Measurements from ENCODE around the gene ACBD3. TPM values are rescaled to one million over a fixed set of nuclear protein-coding genes. Genes with fewer than 3 reads are reported as not detected.

The ACBD3 gene
- total and polyA plus RNA-seq, 4 experiments from 2014 or later: 10.1 to 29.7 (median 25.7) TPM

DNA sequence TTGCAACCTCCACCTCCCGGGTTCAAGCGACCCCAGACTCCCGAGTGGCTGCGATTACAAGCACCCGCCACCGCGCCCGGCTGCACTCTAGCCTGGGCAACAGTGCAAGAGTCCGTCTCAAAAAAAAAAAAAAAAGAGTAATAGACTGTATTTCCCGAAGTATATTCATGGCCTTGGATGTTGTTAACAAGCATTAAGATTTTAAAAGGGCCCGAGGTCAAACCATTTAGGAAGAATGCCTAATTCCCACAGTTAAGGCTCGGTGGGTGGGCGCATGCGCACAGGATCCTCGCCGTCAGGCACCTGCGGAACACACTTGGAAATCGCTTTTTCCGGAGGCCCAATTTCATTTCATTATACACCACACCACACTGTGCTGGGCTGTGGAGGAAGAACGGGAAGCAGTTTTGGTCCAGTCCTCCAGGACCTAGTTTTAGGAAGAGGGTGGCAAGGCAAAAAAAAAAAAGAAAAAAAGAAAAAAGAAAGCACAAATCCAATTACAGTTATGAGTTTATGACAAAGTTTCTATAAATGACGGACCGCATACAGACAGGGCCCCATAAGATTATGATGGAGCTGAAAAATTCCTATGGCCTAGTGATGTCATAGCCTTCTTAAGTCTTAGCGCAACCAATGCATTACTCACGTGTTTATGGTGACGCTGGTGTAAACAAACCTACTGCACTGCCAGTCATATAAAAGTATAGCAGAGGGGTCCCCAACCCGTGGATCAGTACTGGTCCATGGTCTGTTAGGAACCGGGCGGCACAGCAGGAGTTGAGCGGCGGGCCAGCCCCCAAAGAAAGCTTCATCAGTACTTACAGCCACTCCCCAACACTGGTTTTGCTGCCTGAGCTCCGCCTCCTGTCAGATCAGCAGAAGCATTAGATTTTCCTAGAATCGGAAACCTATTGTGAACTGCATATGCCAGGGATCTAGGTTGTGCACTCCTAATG, 85.8 kb downstream of the ACBD3 start:
- no peaks in the 10 kb centered on the region for H3K9me3 ChIP-seq (ENCODE audit: control insufficient read depth in 1 of 2, low read length in 2 of 2)
- no peaks in the 10 kb centered on the region for H3K9me3 Mint-ChIP-seq
- peaks cover 14% of the 10 kb centered on the region for H3K4me1 ChIP-seq (ENCODE audit: insufficient read depth, low read length)
- H3K4me1 Mint-ChIP-seq: peaks cover 9 to 23% (median 12%) of the 10 kb centered on the region in 4 donors
- intact Hi-C loops (cut with micrococcal nuclease): no loop called here
- peak overlapping the region; percentile 83 to 93 (median 89) for H3K4me3 Mint-ChIP-seq
- H3K36me3 Mint-ChIP-seq: no peaks in the 10 kb centered on the region
- POLR2A ChIA-PET (ENCODE audit: partially characterized antibody): interaction anchor here (0.8 to 2.4 kb wide), 2 partner anchors 11 to 38 kb away, joined by 3 to 10 read pairs; partner anchors contain the start of gene H3-3A
- peak overlapping the region; percentile 16 to 47 for H3K4me3 ChIP-seq (ENCODE audit: low read length in 2 of 2)
- peaks cover 5% of the 10 kb centered on the region in 2 donors for H3K27me3 Mint-ChIP-seq
- CTCF ChIA-PET (ENCODE audit: partially characterized antibody): interaction anchor here (1.0 to 1.5 kb wide), 2 partner anchors 9 to 25 kb away, joined by 3 read pairs; no protein-coding TSS in a partner anchor
- H3K36me3 ChIP-seq (ENCODE audit: insufficient read depth, low read length): no peaks in the 10 kb centered on the region
- H3K27ac ChIP-seq (ENCODE audit: low read depth, low read length): no peak overlapping the region
- H3K27ac Mint-ChIP-seq: peak overlapping the region in 6 of 7 donors; percentile 6 to 82 (median 65)
- no peaks in the 10 kb centered on the region for H3K27me3 ChIP-seq (ENCODE audit: insufficient read depth, low read length)
- peak; percentile 29 to 49 (median 34) for DNase-seq

DNA sequence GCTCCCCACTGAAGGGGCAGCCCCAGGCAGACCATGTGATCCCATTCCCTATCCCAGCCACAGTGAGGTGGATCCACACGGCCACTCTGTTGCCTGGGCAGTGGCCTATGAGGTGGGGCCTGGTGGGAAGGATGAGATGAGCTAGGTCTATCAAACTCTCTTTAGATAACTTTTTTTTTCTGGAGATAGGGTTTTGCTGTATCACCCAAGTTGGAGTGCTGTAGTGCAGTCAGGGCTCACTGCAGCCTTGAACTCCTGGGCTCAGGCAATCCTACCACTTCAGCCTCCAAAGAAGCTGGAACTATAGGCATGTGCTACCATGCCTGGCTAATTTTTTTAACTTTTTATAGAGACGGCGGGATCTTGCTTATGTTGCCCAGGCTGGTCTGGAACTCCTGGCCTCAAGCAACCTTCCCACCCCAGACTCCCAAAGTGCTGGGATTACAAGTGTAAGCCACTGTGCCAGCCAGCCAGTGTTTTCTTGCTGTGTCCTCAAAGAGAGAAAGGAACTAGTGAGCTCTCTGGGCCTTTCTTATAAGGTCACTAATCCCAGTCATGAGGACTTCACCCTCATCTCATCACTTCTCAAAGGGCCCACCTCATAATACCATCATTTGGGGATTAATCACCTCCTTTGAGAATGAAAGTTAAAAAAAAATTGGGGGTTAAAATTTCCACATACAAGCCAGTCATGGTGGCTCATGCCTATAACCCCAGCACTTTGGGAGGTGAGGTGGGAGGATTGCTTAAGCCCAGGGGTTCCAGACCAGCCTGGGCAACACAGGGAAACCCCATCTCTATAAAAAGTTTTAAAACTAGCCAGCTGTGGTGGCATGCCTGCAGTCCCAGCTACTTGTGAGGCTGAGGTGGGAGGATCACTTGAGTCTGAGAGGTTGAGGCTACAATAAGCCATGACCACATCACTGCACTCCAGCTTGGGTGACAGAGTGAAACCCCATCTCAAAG, 87.4 kb downstream of the ACBD3 start:
- H3K36me3 Mint-ChIP-seq: no peaks in the 10 kb centered on the region
- Histone ChIP-seq H3K4me1 (ENCODE audit: insufficient read depth, low read length) (peaks cover 14% of the 10 kb centered on the region), H3K9me3 (ENCODE audit: control insufficient read depth in 1 of 2, low read length in 2 of 2) (no peaks in the 10 kb centered on the region), H3K27ac (ENCODE audit: low read depth, low read length) (no peak overlapping the region), H3K4me3 (ENCODE audit: low read length in 2 of 2) (no peak overlapping the region), H3K27me3 (ENCODE audit: insufficient read depth, low read length) (no peaks in the 10 kb centered on the region), H3K36me3 (ENCODE audit: insufficient read depth, low read length) (no peaks in the 10 kb centered on the region)
- H3K4me3 Mint-ChIP-seq: peak overlapping the region in 3 of 8 donors; percentile 86 to 91 (median 89)
- CTCF ChIA-PET (ENCODE audit: partially characterized antibody): interaction anchor here (0.6 to 1.7 kb wide), 5 partner anchors 8 to 99 kb away, joined by 3 to 5 read pairs (median 3); no protein-coding TSS in a partner anchor
- DNase-seq: no peak
- POLR2A ChIA-PET (ENCODE audit: partially characterized antibody): interaction anchor here (2.4 kb wide), 1 partner anchor 12 kb away, joined by 10 read pairs; no protein-coding TSS in a partner anchor
- peaks cover 8% of the 10 kb centered on the region in 2 donors for H3K27me3 Mint-ChIP-seq
- H3K27ac Mint-ChIP-seq: no peak overlapping the region
- intact Hi-C loops (cut with micrococcal nuclease): no loop called here
- peaks cover 7 to 19% (median 12%) of the 10 kb centered on the region in 4 donors for H3K4me1 Mint-ChIP-seq
- no peaks in the 10 kb centered on the region for H3K9me3 Mint-ChIP-seq

DNA sequence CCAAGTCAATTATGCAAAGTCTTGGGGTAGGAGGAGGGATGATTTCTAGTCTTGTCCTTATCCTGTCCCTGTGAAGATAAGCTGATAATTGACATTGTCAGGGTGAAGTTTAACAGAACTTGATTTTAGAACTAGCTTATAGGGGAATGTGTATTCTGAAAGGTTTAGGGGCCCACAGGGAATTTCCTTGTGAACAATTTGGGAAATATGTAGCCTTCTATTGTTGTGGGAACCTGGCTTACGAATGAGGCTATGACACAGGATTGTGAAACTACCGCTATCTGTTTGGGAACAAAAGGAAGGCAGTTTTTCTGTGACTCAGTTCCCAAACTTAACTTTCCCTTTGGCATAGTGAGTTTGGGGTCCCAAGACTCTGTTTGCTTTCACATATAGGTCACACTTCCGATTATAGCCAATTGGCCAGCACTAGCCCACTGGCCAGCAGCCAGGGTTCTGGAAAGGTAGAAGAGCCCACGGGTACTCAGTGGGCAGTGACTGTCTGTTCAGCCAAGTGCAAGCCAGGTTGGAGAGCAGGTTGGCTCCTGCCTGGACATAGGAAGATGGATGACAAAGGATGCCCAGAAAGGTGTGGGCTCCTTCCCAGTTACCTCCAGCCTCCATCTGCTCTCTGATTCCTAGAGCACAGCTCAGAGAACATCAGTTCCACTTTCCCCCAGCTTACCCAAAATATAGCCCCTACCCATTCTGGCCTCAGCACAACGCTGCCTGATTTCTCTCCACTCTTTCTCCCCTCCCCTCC, 88.5 kb downstream of the ACBD3 start:
- H3K36me3 Mint-ChIP-seq: no peaks in the 10 kb centered on the region
- peaks cover 14% of the 10 kb centered on the region for H3K4me1 ChIP-seq (ENCODE audit: insufficient read depth, low read length)
- H3K4me3 Mint-ChIP-seq: no peak overlapping the region
- POLR2A ChIA-PET (ENCODE audit: partially characterized antibody): no interaction called here
- CTCF ChIA-PET (ENCODE audit: partially characterized antibody): interaction anchor here (1.3 to 2.1 kb wide), 4 partner anchors 15 to 33 kb away, joined by 3 to 7 read pairs (median 5); no protein-coding TSS in a partner anchor
- H3K9me3 ChIP-seq (ENCODE audit: control insufficient read depth in 1 of 2, low read length in 2 of 2): no peaks in the 10 kb centered on the region
- H3K4me1 Mint-ChIP-seq: peaks cover 7 to 18% (median 12%) of the 10 kb centered on the region in 4 donors
- H3K27me3 ChIP-seq (ENCODE audit: insufficient read depth, low read length): no peaks in the 10 kb centered on the region
- no peak overlapping the region for H3K27ac ChIP-seq (ENCODE audit: low read depth, low read length)
- no peaks in the 10 kb centered on the region for H3K36me3 ChIP-seq (ENCODE audit: insufficient read depth, low read length)
- no peaks in the 10 kb centered on the region for H3K9me3 Mint-ChIP-seq
- intact Hi-C loops (cut with micrococcal nuclease): no loop called here
- H3K27ac Mint-ChIP-seq: no peak overlapping the region
- peaks cover 8% of the 10 kb centered on the region in 2 donors for H3K27me3 Mint-ChIP-seq
- H3K4me3 ChIP-seq (ENCODE audit: low read length in 2 of 2): no peak overlapping the region
- DNase-seq: no peak

DNA sequence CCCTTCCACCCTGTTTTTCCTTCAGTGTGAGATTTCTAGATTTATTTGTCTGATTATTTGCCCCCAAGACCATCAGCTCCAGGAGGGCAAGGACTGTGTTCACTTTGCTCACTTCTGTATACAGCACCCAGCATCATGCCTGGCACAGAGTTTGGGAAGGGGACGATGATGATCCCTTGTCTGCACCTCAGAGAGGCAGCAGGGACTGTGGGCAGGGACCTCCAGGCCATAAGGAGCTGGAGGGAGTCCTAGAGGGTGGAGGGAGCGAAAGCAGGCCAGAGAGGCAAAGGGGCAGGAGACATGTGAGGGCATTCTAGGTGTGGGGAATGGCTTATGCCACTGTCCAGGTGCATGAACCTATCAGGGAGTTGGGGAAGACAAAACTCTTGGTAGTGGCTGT, 91.3 kb downstream of the ACBD3 start:
- Histone ChIP-seq H3K9me3 (ENCODE audit: control insufficient read depth in 1 of 2, low read length in 2 of 2) (no peaks in the 10 kb centered on the region), H3K4me3 (ENCODE audit: low read length in 2 of 2) (no peak overlapping the region), H3K4me1 (ENCODE audit: insufficient read depth, low read length) (peaks cover 6% of the 10 kb centered on the region), H3K27me3 (ENCODE audit: insufficient read depth, low read length) (no peaks in the 10 kb centered on the region), H3K36me3 (ENCODE audit: insufficient read depth, low read length) (no peaks in the 10 kb centered on the region), H3K27ac (ENCODE audit: low read depth, low read length) (no peak overlapping the region)
- CTCF ChIA-PET (ENCODE audit: partially characterized antibody): interaction anchor here (2.0 to 2.3 kb wide), 2 partner anchors 30 kb away, joined by 7 to 11 read pairs; no protein-coding TSS in a partner anchor
- POLR2A ChIA-PET (ENCODE audit: partially characterized antibody): interaction anchor here (0.6 to 1.0 kb wide), 3 partner anchors 26 to 414 kb away, joined by 3 read pairs; partner anchors contain the start of gene H3-3A
- DNase-seq: no peak
- Mint-ChIP-seq H3K27ac (no peak overlapping the region), H3K36me3 (no peaks in the 10 kb centered on the region), H3K9me3 (no peaks in the 10 kb centered on the region), H3K27me3 (peaks cover 8 to 9% of the 10 kb centered on the region in 2 donors), H3K4me1 (peaks cover 3 to 5% (median 4%) of the 10 kb centered on the region in 4 donors), H3K4me3 (no peak overlapping the region)
- intact Hi-C loops (cut with micrococcal nuclease): no loop called here

Other genes starting within 250 kb of the ACBD3 start
- not detected for gene LEFTY2, start 245.5 kb downstream of the ACBD3 start, total RNA-seq
- not detected for gene LEFTY2, start 245.5 kb downstream of the ACBD3 start, polyA plus RNA-seq
- gene SDE2, start 187.4 kb downstream of the ACBD3 start, total RNA-seq: 10 to 100 TPM; 21.1 to 21.2 TPM
- 10 to 100 TPM; 10.0 to 18.9 TPM for gene SDE2, start 187.4 kb downstream of the ACBD3 start, polyA plus RNA-seq
- gene H3-3A, start 124.0 kb downstream of the ACBD3 start, total RNA-seq: 100 to 1,000 TPM; 391 to 397 TPM
- gene H3-3A, start 124.0 kb downstream of the ACBD3 start, polyA plus RNA-seq: 100 to 1,000 TPM; 639 to 695 TPM
- not detected for gene MIXL1, start 36.9 kb upstream of the ACBD3 start, total RNA-seq
- not detected for gene MIXL1, start 36.9 kb upstream of the ACBD3 start, polyA plus RNA-seq
- gene LIN9, start 122.4 kb upstream of the ACBD3 start, total RNA-seq: 1 to 10 TPM; 5.0 to 5.5 TPM
- 1 to 10 TPM; 2.8 to 3.8 TPM for gene LIN9, start 122.4 kb upstream of the ACBD3 start, polyA plus RNA-seq
- 100 to 1,000 TPM; 120 to 129 TPM for gene PARP1, start 221.4 kb upstream of the ACBD3 start, total RNA-seq
- gene PARP1, start 221.4 kb upstream of the ACBD3 start, polyA plus RNA-seq: 100 to 1,000 TPM in 1 of 2 donors, 10 to 100 TPM in 1; 73.0 to 148 TPM